Tongue (tissue), 2 donors: ENCODE measurements around the gene AK3. TPM values are rescaled to one million over a fixed set of nuclear protein-coding genes. Genes with fewer than 3 reads are reported as not detected.
A peak's percentile ranks its signal among the peaks of the same experiment; 100 is the strongest.

Source experiments
- DNase-seq: peaks from one replicate; pipeline ENCODE4 v3.0.0-alpha.2; 2015
- total RNA-seq: library from RNA; depleted of rRNA; stranded (reverse); fragments of >200 nt; gene quantifications from one replicate; pipeline ENCODE4 v1.2.3, GENCODE V29; 2014

Gene AK3
- total RNA-seq, 1 donor from 2014 or later: 75.4 TPM

DNA sequence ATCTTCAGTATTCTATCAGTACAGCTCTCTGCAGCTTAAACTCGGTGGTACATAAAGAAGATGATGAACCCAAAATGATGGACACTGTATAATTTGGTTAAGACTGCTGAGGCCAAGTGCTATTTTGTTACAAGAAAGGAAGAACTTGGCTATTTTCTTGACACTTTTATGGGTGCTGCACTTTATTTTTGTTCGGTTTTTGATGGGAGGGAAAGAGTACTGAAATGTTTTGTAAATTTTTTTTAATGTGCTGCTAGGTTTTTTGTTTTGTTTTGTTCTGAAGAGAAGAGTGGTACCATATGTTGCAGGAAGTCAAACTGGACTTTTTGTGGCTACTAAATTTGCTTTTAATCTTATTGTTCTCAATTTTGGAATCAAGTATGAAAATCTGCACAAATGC is 35.0 kb downstream of the AK3 start:
- no peak for DNase-seq

DNA sequence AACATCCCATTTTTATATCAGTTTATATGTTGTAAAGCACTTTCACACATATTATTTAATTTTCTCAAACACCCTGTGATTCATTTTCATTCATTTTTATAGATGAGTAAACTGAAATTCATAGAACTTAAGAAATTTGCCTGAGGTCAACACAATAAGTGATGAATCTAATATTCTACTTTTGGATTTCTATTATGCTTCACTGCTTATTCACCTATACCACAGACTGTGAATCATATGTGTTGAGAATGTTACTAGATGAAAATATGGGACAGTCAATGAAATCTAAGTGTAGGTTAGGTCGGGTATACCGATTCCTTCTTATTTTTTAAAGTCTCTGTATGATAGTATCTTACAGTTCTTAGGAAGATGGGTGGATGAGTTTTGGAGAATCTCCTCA is 36.9 kb downstream of the AK3 start:
- no peak for DNase-seq

DNA sequence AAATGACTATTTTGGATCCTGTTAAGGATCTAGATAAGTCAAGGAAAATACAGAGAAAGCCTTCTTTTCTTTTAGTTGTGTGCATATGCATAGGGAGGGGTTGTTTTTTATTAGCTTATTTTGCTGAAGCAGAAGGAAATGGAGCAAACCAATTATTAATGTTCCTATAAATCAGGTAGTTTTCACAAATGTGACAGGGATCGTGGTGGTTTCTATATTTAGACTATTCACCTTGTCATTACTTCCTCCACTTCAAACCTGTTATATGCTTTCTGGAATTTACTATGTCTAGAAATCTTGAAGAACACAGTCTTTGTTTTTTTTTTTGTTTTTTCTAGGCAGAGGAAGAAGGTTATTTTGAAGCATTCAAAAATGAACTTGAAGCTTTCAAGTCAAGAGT is 39.5 kb downstream of the AK3 start:
- DNase-seq: no peak

DNA sequence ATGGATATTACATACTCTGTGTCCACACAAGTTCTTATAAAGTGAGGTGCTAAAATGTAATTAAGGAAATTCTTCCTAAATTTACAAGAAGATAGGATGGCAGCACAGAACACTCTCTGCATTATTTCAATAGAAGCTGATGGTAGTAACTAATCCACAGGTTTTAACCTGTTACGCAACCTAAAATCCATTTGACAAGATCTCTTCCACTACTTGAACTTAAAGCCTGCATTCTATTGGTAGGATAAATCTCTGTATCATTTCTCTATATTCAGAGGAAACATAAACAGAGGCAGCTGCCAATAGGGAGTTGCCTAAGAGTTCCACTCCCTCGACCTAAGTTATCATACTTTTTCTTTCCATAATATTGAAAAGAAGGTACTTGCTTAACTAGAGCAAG is 40.1 kb downstream of the AK3 start:
- DNase-seq: no peak

DNA sequence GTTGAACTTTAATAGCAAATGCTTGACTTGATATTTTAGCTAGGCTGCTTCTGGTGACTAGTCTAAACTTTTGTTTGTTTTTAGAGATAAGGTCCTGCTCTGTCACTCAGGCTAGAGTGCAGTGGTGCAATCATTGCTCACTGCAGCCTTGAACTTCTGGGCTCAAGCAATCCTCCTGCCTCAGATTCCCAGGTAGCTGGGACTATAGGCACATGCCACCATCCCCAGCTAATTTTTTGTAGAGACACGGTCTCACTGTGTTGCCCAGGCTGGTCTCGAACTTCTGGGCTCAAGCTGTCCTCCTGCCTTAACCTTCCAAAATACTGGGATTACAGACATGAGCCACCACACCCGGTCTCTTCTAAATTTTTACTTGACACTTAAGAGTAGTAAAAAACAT is 40.9 kb downstream of the AK3 start:
- no peak for DNase-seq

DNA sequence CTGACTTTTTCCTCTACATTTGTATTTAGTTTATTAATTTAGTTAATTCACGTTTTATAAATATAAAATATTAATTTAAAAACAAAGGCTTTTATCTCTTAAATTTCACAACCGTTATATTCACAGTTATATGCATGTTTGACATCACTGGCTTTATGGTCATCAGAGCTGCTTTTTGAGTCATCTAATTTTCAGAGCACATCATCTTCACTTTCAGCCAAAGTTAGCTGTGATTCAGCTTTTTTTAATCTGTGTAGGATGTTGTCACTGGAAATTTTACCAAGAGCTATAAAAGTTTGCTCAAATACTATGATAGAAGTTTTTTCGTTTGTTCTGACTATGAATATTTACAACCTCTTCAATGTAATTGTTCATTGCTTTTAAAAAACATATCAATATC is 49.2 kb downstream of the AK3 start:
- DNase-seq: no peak

DNA sequence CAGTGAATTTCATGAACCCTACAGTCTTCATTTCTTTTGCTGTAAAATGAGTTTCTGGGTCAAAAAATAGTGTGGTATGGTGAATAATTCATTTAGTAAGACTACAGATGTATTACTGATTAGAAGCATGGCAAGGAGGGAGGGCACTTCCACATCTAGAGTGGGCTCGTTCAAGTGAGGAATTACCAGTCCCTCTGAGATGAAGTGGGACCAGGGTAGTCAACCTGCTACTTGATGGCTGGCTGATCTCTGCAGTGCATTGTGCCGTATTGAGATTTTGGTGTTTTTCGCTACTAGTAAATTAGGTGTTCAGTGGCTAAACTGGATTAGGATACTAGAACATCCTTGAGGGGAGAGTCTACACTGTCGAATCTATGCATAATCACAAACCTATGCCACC is 50.9 kb downstream of the AK3 start:
- no peak for DNase-seq

DNA sequence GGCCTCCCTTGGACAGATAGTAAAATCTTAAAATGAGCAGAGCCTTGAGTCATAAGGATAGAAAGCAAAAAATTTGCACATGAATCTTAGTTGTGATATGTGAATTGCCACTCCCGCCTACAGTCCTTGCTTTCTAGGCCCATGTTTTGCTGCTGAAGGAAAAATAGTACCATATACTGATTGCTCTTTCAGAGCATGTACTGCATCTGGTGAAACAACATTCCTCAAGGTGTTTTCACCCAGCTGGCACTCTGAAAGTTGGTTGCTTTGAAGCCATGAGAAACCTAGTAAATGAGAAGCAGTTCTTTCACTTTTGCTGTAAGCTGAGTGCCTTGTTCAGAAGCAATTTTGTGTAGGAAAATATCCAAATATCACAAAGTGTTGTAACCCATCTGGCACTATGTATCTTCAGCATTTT is 51.3 kb downstream of the AK3 start:
- DNase-seq: no peak

DNA sequence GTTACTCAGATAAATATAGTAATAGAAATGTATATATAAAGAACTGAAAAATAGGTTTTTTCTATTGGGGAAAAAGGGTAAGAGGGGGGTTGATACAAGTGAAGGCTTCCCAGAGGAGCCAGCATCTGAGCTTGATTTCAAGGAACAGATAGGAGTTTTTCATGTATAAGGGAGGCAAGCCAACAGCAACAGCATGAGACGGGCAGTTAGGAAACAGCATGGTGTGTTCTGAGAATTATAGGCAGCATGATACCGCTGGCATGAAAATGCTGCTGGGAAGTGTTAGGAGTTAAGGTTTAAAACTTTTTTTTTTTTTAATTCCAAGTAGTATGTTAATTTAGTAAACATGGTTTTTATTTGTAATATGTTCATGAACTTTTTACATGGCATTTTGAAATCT is 52.0 kb downstream of the AK3 start:
- DNase-seq: no peak

DNA sequence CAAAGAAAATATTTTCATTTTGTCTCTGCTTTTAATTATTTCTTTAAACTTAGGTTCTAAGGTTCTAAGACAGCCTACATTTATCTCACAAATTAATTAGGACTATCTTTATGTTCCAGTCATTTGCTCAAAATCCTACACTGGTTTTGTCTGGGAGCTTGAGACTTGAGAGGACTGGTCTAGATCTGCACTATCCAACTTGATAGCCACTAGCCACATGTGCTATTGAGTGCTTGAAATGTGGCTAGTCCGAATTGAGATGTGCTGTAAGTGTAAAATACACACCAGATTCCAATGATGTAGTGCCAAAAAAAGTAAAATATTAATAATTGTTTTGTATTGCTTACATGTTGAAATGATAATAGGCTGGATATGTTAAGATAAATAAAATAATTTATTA is 54.4 kb downstream of the AK3 start:
- no peak for DNase-seq

DNA sequence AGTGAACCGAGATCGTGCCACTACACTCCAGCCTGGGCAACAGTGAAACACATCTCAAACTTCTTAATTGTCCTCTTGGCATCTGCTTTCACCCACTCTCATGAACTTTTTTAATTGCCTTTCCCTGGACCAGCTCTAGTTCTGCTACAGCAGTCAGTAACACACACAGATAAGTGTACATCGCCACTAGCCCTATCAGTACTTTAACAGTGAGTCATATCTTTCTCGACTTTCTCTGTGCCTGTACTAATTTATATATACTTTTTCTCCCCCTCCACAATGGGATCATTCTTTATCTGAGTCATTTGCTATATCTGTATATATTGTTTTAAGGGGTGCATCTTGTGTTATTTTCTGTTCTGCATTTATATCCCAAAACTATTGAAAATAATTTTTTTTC is 54.9 kb downstream of the AK3 start:
- no peak for DNase-seq

DNA sequence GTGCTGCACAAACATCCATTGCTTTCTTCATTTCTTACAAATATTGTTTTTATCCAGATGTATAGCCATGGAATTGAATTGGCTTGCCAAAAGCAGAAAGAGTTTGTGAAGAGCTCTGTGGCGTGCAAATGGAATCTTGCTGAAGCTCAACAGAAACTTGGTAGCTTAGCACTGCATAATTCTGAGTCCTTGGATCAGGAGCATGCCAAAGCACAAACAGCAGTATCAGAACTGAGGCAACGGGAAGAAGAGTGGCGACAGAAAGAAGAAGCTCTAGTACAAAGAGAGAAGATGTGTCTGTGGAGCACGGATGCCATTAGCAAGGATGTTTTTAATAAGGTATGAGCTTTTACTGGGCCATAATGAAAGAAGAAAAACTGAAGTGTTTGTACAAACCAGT is 56.2 kb downstream of the AK3 start:
- DNase-seq: no peak

DNA sequence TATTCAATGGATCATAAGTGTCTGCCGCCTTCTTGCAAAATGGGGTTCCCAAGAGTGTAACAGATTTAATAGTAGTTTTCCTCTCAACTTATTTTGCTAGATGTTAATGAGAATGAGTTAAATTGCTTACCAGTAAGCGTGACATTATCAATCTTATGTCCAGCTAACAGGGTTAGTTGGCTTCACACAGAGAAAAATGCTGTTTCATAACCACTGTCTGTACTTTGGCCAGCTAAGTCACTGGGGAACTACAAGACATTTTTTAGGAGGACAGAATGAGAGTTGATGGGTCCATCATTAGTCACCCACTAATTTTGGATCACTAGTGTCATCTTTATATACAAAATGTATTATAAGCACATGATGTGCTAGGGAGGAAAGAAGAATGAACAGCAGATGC is 60.3 kb downstream of the AK3 start:
- no peak for DNase-seq

DNA sequence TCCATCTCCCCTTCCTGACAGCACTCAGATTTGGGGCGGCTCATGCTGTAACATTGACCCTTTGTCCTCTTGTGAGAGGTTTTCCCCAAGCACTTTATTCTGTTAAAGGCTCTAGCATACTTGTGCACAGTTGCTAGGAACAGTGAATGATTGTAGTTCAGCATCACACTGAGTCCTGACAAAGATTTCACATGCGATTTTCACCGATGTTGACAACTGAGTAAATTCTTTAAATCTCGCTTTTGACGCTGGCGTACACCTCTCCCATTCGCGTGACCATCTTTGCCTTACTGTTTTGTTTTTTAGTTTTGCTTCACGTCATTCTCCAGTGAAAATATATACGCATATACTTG is 60.9 kb downstream of the AK3 start:
- DNase-seq: peak; percentile 59

DNA sequence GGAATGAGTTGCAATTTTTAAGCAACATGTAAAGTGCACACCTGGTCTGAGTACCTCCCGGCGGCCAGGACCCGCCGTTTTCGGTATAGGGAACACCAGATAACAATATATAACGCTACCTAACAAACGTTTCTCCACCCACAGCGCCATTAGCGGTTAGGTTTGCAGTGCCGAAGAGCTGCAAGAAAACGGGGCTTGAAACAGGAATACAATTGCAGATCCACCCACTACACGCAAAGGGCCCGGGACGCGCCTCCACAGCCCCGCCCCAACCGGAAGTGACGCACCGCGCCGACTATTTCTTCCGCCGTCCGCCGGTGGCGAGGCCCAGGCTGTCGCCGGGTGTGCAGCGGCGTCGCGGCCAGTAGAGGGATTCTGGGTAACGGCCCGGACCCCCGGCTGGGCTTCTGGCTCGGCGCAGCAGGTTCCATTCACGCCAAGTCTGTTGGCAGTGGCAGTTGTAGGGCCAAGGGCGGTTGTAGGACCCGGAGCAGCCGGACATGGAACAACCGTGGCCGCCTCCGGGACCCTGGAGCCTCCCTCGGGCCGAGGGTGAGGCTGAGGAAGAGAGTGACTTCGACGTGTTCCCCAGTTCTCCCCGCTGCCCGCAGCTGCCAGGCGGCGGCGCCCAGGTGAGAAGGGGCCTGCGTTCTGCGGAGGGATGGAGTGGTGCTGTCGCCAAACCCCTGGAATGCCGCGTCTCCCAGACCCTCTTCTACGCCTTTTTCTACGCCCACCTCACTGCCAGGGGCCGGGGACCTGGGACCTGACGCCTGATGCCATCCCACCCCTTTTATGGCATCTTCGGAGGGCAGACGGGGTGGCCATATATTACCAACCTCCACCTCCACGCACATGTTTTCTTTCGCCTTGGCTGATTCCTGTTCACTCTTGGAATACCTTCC is 61.5 kb downstream of the AK3 start, which contains the start of gene CDC37L1:
CDC37L1 (plus strand) TSS at position 302 of the 905 bp plus-strand sequence; CDS start at position 501, 199 bp downstream.
- peak; percentile 99 for DNase-seq

DNA sequence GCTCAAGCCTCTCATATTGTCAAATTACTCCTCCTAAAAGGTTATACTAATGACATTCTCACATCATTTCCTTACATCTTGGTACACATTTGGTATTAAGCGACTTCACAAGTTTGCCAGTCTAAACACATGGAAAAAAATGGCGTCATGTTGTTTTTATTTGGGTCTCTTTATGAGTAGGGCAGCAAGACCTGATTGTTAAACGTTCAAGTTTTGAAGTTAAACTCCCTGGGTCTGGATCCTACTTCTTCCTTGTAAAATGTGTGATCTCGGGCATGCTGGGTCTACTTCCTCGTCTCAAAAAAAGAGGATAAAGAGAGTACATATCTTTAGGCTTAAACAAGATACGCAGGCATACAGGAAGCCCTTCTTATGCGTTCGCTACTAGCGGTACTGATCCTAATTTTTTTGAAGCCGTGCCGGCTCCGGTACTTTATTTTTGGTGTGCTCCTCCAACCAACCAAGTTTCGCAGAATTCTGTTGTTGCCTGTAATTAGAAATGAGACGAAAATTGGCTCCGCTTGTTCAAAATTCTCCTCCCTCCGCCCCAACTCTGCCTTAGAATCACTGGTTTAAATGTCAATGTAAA is 62.2 kb downstream of the AK3 start:
- peak; percentile 79 for DNase-seq

DNA sequence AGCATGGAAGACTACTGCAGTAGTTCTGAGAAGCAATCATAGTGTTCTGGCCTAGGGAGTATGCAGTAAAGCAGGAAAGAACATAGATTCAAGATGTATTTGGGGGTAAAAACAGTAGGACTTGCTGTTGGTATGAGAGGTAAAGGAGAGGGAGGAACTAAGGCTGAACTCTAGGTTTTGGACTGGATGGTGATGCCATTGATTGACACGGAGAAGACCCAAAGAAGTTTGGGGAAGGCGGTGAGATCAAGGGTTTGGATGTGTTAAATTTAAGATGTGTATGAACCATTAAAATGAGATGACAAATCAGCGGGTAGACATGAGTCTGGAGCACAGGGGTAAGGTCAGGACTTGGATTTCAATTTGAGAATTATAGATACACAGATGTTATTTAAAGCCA is 63.6 kb downstream of the AK3 start:
- no peak for DNase-seq

DNA sequence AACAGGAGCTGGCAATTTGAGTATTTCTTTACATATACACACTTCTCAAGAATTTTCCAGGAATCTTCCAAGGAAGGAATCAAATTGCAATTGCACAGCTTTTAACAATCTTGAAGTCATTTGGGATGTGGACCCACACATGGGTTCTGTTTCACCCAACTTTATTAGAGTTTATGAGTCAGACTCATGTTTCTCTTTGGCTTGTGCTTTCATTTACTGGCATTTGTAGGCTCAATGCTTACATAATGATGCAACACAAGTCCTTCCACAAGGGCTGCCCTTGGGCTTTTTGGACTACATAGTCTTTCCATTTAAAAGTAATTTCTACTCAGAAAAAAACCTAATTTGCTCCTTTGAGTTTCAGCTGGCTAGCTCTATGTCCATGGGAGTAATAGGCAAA is 66.2 kb downstream of the AK3 start:
- no peak for DNase-seq

DNA sequence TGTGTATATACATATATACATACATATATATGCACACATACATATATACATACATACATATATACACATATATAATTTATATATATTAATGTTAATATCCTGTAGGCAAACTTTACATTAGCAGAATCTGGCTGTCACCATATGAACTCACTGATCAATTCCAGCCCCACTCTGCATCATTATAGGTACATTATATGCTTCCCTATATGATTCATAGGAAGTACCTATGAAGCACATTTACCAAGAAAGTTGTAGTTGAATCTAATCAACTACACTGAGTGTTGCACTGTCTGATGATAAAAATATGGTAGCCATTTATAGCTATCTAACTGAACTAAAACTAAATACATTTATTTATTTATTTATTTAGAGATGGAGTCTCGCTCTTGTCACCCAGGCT is 69.3 kb downstream of the AK3 start:
- no peak for DNase-seq

DNA sequence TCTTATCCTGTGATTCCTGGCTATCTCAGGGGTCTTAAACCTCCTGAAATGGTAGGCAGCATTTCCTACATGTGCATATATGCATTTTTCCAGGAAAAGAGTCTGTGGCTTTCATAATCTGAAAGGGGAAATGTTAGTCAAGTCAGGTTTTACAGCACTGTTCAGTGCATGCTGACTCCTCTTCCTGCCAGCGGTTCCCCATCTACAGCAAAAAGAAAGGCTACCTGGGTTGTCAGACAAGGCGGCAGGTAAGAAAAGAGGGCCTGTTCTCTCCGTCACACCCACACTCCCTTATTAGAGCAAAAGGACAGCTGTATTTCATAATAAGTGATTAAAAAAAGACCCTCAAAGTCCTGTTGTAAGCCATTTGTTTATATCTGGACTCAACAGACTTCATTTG is 70.4 kb downstream of the AK3 start:
- DNase-seq: no peak

DNA sequence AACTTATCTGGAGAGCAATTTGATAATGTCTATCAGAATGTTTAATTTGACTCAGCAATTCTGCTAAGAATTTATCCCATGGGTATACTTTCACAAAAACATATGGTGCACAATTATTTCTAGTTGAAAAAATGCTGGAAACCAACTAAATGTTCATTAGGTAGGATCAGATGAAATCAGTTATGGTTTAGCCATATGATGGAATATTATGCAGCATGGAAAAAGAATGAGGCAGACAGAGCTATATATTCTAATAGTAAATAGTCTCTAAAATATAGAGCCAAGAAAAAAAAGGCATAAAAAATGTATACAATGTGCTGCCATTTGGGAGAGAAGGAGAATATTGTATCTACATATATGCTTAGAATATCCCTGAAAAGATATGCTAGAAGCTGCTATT is 71.1 kb downstream of the AK3 start:
- DNase-seq: no peak

DNA sequence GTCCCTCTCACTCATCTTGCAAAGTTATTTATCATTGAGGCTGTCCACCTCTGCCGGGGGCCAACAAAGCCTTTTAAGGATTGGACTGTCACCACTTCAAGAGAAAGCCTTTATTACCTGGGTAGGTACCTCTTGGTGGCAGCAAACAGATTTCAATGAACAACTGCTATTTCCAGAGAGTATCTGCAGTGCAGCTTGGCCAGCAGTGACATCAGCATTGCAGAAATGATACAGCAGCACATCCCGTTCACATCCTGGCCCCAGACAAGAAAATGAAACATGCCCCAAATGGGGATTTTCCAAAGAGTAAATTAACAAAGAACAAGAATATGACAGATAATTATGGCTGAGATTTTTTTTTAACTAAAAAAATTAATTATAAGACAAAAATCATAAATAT is 72.4 kb downstream of the AK3 start:
- DNase-seq: no peak

DNA sequence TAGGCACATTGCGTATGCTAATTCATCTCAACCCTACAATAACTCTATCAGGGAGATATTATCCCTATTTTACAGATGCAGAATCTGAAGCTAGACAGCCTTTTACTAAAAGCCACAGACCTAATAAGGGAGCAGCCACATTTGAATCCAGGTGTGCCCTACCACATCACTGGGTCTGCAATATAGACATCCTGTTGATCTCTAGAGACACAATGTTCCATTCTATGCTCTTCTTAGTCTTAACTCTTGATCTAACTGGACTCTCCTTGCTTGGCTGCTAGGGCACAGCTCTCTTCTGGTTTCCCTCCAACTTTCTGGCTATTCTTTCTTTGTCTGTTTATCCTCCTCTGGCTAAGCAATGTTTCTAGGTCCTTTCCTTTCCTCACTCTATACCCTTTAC is 73.3 kb downstream of the AK3 start:
- no peak for DNase-seq

DNA sequence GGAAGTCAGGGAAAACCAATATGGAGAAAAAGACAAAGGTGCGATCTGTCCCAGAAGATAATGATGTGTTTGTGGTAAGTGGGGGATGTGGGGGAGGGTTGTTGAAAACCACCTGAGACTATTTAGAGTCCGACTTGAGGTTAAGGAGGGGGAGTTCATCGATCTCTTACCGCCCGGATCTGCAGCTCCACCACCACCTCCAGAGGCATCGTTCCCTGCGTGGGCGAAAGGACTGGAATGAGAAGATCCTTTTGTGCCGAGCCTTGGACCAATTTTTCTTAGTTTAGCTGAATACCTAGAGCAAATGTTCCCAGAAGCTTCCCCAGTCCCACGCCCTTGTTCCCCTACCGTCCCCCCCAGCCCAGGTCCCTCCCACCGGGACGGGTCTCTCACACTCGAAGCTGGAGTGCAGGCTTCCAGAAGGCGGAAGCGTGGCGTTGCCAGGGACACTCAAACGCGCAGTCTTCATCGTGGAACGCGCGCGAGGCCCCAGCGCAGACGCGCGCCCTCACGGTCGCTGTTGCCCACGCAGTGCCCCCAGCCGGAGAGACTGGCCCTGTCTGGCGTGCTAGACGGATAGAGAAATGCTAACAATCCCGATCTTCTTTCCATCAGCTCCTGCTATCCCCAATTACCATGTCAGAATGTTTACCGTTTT is 74.8 kb downstream of the AK3 start, which contains the start of gene SPATA6L:
SPATA6L (minus strand) TSS at position 439 of the 658 bp plus-strand sequence; CDS start at position 209, 230 bp downstream.
- DNase-seq: peak; percentile 80
